C4-2B (cell line): ENCODE data around the gene KCNK15.

Experiments used
- ZFX ChIP-seq: fragments of 450-650 bp; IDR thresholded peaks from 2 replicates; pipeline ENCODE4 v1.6.1; 2017
- TF ChIP-seq, protein P1 (sequence below): fragments of 450-650 bp; conservative IDR thresholded peaks from 2 replicates; pipeline ENCODE4 v1.5.1; 2017; ENCODE audit warnings: mild to moderate bottlenecking

GRCh38 chr20:44756011-44756688, 10.5 kb downstream of the KCNK15 start:
- TF ChIP-seq, protein P1, sequence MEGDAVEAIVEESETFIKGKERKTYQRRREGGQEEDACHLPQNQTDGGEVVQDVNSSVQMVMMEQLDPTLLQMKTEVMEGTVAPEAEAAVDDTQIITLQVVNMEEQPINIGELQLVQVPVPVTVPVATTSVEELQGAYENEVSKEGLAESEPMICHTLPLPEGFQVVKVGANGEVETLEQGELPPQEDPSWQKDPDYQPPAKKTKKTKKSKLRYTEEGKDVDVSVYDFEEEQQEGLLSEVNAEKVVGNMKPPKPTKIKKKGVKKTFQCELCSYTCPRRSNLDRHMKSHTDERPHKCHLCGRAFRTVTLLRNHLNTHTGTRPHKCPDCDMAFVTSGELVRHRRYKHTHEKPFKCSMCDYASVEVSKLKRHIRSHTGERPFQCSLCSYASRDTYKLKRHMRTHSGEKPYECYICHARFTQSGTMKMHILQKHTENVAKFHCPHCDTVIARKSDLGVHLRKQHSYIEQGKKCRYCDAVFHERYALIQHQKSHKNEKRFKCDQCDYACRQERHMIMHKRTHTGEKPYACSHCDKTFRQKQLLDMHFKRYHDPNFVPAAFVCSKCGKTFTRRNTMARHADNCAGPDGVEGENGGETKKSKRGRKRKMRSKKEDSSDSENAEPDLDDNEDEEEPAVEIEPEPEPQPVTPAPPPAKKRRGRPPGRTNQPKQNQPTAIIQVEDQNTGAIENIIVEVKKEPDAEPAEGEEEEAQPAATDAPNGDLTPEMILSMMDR = no peak
- TF ChIP-seq ZFX = no peak
